GM12878 (cell line): ENCODE results near the gene RARRES2. TPM values are rescaled to one million over a fixed set of nuclear protein-coding genes. Genes with fewer than 3 reads are reported as not detected.

ENCODE experiments used
- ATAC-seq: fragments of 200-7000 bp; cut with Tn5 transposase; 3 replicates; pipeline ENCODE4 v1.9.1; 2020; ENCODE audit warnings: mild to moderate bottlenecking, moderate library complexity
- BruUV-seq: library from RNA; stranded (reverse); fragments of 400-500 nt; replicated peaks from 2 replicates; lab custom pipeline; 2021; lab: Mats Ljungman, UMichigan
- CTCF ChIA-PET: fragments of 300-600 bp; sonication (Branson Sonifier 250); formaldehyde crosslinking; extraction: SDS; loops from one replicate; lab custom pipeline; 2021; ENCODE audit warnings: inconsistent platforms; lab: Yijun Ruan, JAX
- POLR2A ChIA-PET: fragments of 350-600 bp; formaldehyde crosslinking; extraction: SDS; loops from one replicate; lab custom pipeline; 2021; ENCODE audit warnings: inconsistent platforms; lab: Charles Lee
- RAD21 ChIA-PET: fragments of 300-600 bp; sonication (Branson Sonifier 250); formaldehyde crosslinking; loops from one replicate; lab custom pipeline; 2023; ENCODE audit warnings: antibody characterized with exemption; ENCODE audit not compliant: unreplicated experiment; lab: Charles Lee
- SMC1A ChIA-PET: fragments of 300-600 bp; sonication (Branson Sonifier 250); formaldehyde crosslinking; loops from one replicate; lab custom pipeline; 2023; ENCODE audit not compliant: unreplicated experiment, uncharacterized antibody; lab: Charles Lee
- DNase-seq: peaks from one replicate; pipeline ENCODE4 v3.0.0-alpha.2; 2011; ENCODE audit warnings: low read depth, low spot score
- FAIRE-seq: peaks from 3 replicates; lab custom pipeline; 2011; peaks lifted over from hg19 to GRCh38; lab: Jason Lieb, UNC
- H2AFZ ChIP-seq: 2 replicates; pipeline ENCODE4 v1.6.0; 2011; ENCODE audit warnings: low read depth, low read length, control low read depth; ENCODE audit not compliant: control insufficient read depth
- H3K27ac ChIP-seq: 2 replicates; pipeline ENCODE4 v1.5.1; 2011; ENCODE audit warnings: control low read depth; ENCODE audit not compliant: control insufficient read depth, insufficient read depth
- H3K27me3 ChIP-seq, 2 experiments: replicated peaks in 1 of 2; 2 replicates each; pipeline versions ENCODE4 v1.6.0 to v1.6.1; 2011; ENCODE audit warnings: low read length in 1 of 2; ENCODE audit not compliant: control insufficient read depth in 2 of 2, insufficient read depth in 2 of 2
- H3K36me3 ChIP-seq, 2 experiments: 2 replicates each; pipeline ENCODE4 v1.5.1; 2011; ENCODE audit warnings: low read length in 1 of 2; ENCODE audit not compliant: control insufficient read depth in 2 of 2, insufficient read depth in 2 of 2
- H3K4me1 ChIP-seq: 2 replicates; pipeline ENCODE4 v1.6.1; 2011; ENCODE audit warnings: mild to moderate bottlenecking, low read length, moderate library complexity, mixed read lengths; ENCODE audit not compliant: control insufficient read depth, insufficient read depth
- H3K4me2 ChIP-seq: 2 replicates; pipeline ENCODE4 v1.6.0; 2011; ENCODE audit warnings: control low read depth; ENCODE audit not compliant: control insufficient read depth, insufficient read depth
- H3K4me3 ChIP-seq: fragments of 200-600 bp; sonication (generic); 2 replicates; pipeline ENCODE4 v1.5.1; 2016
- H3K79me2 ChIP-seq: 2 replicates; pipeline ENCODE4 v1.6.0; 2011; ENCODE audit warnings: low read length; ENCODE audit not compliant: control insufficient read depth, insufficient read depth
- H3K9ac ChIP-seq: 2 replicates; pipeline ENCODE4 v1.8.0; 2011; ENCODE audit warnings: low read length, control low read depth, mixed read lengths; ENCODE audit not compliant: control insufficient read depth, insufficient read depth
- H3K9me3 ChIP-seq: replicated peaks from 3 replicates; pipeline ENCODE4 v1.5.1; 2011; ENCODE audit warnings: mild to moderate bottlenecking, low read length; ENCODE audit not compliant: control insufficient read depth, insufficient read depth
- H4K20me1 ChIP-seq: 2 replicates; pipeline ENCODE4 v1.6.0; 2011; ENCODE audit not compliant: control insufficient read depth, insufficient read depth
- BRCA1 ChIP-seq: IDR thresholded peaks from 2 replicates; pipeline ENCODE4 v1.6.1; 2011; ENCODE audit warnings: low read depth, low read length, improper control_type of control experiment
- CHD4 ChIP-seq: fragments of 200-600 bp; sonication (generic); IDR thresholded peaks from 2 replicates; pipeline ENCODE4 v1.6.1; 2016; ENCODE audit warnings: mild to moderate bottlenecking
- EED ChIP-seq: sonication (generic); IDR thresholded peaks from 2 replicates; pipeline ENCODE4 v1.6.1; 2016; ENCODE audit warnings: antibody characterized with exemption, low read depth
- IRF3 ChIP-seq: fragments of 450-650 bp; IDR thresholded peaks from 2 replicates; pipeline ENCODE4 v1.6.1; 2014; ENCODE audit warnings: mild to moderate bottlenecking
- JUNB ChIP-seq: IDR thresholded peaks from 2 replicates; pipeline ENCODE4 v1.6.1; 2016; ENCODE audit warnings: antibody characterized with exemption, mild to moderate bottlenecking
- NR2C1 ChIP-seq: fragments of 450-650 bp; IDR thresholded peaks from 2 replicates; pipeline ENCODE4 v1.6.1; 2017; ENCODE audit warnings: antibody characterized with exemption, mild to moderate bottlenecking, moderate library complexity
- NRF1 ChIP-seq: conservative IDR thresholded peaks from 2 replicates; pipeline ENCODE4 v1.6.1; 2011; ENCODE audit warnings: mild to moderate bottlenecking, low read depth, low read length, improper control_type of control experiment
- SMC3 ChIP-seq: IDR thresholded peaks from 2 replicates; pipeline ENCODE4 v1.6.1; 2011; ENCODE audit warnings: low read length, improper control_type of control experiment, borderline replicate concordance
- STAT3 ChIP-seq: IDR thresholded peaks from 2 replicates; pipeline ENCODE4 v1.6.1; 2011; ENCODE audit warnings: low read depth, low read length, improper control_type of control experiment
- TAF1 ChIP-seq: IDR thresholded peaks from 2 replicates; pipeline ENCODE4 v1.6.1; 2011; ENCODE audit warnings: mild to moderate bottlenecking, low read depth, low read length, borderline replicate concordance
- ZBTB33 ChIP-seq: fragments of 450-650 bp; IDR thresholded peaks from 2 replicates; pipeline ENCODE4 v1.6.1; 2017; ENCODE audit warnings: mild to moderate bottlenecking
- WGBS: methylation state at CpG from one replicate; pipeline ENCODE4 v1.1.6; 2016; ENCODE audit warnings: low lambda C conversion rate; ENCODE audit not compliant: insufficient replicate concordance, insufficient coverage; ENCODE audit errors: missing lambda C conversion rate; 5-methylcytosine and 5-hydroxymethylcytosine counted together
- in situ Hi-C: fragments of 300-500 bp; cut with MboI; formaldehyde crosslinking; loops from 9 replicates; pipeline ENCODE4 v1.14.3; 2018; ENCODE audit warnings: mixed read lengths
- intact Hi-C: fragments of 100-400 bp; cut with micrococcal nuclease; formaldehyde crosslinking; loops from one replicate; pipeline ENCODE4 v1.14.2; 2022; ENCODE audit not compliant: unreplicated experiment
- polyA plus RNA-seq, 11 experiments: library from polyadenylated mRNA; depleted of rRNA in 4 of 11; unstranded in 6 of 11; stranded (reverse) in 5 of 11; fragments of >200 nt; fragmentation: Nextera tagmentation in 4 of 11; fragmentation: Illumina TruSeq in 1 of 11; extraction: Ambion mirVana in 4 of 11; extraction: Trizol in 1 of 11; gene quantifications; 1 replicate in 1 of 11; 2 replicates in 10 of 11; pipeline versions ENCODE4 v1.2.1 to v1.2.3, GENCODE V29; 2011 to 2016; ENCODE audit warnings: inconsistent platforms in 2 of 11, missing spikeins in 2 of 11, low read depth in 1 of 11
- total RNA-seq, 4 experiments: library from RNA; depleted of rRNA in 3 of 4; stranded (reverse); fragments of >200 nt in 3 of 4; fragmentation: Illumina TruSeq in 1 of 4; extraction: Trizol in 1 of 4; gene quantifications; 2 replicates each; pipeline versions ENCODE4 v1.2.1 to v1.2.3, GENCODE V29; 2013 to 2021
- TF ChIP-seq, protein P1 (sequence below): fragments of 450-650 bp; IDR thresholded peaks from 2 replicates; pipeline ENCODE4 v1.6.1; 2018; ENCODE audit warnings: borderline replicate concordance, mild to moderate bottlenecking; ENCODE audit not compliant: partially characterized antibody
- TF ChIP-seq, protein P2 (sequence below): fragments of 450-650 bp; conservative IDR thresholded peaks from 2 replicates; pipeline ENCODE4 v1.6.1; 2017; ENCODE audit warnings: mild to moderate bottlenecking, moderate library complexity
- TF ChIP-seq, protein P3 (sequence below): fragments of 450-650 bp; IDR thresholded peaks from 2 replicates; pipeline ENCODE4 v1.6.1; 2016; ENCODE audit warnings: mild to moderate bottlenecking

Gene RARRES2
- total and polyA plus RNA-seq, 10 of the 15 experiments (the other 5 are each of a cell fraction or from before 2014, with no cell fraction given): 0.13 to 2.2 (median 0.40) TPM; not detected in 3

DNA sequence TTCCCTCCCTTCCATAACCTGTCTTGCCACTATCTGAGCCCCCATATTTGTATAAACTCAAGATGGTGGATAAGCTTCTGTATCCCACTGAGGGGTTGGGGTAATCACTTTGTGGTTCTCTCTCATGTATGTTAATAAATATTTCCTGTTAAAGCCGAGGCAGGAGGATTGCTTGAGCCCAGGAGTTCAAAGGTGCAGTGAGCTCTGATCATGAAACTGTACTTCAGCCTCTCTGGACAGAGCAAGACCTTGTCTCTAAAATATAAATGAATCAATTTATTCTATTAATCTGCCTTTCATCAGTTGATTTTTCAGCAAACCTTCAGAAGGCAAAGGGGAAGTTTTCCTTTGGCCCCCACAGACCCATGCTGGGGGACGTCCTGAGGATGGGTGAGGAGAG, 1.8 kb upstream of the RARRES2 start:
- no peak overlapping the region for H3K4me3 ChIP-seq
- no TSS peak for BruUV-seq
- in situ Hi-C loops (no loop called here), intact Hi-C loops (no loop called here)
- ATAC-seq (no peak), FAIRE-seq (no peak), DNase-seq (no peak)
- RAD21 ChIA-PET: no interaction called here
- POLR2A ChIA-PET: no interaction called here
- no peak overlapping the region for H3K9ac ChIP-seq
- peaks cover 0 to 5% of the 10 kb centered on the region in 2 experiments; a peak in 3 of 4 replicates for H3K27me3 ChIP-seq
- SMC1A ChIA-PET: interaction anchor here (0.6 to 1.4 kb wide), 3 partner anchors 13 to 414 kb away, joined by 3 to 4 read pairs (median 3); no protein-coding TSS in a partner anchor
- no peaks in the 10 kb centered on the region for H3K79me2 ChIP-seq
- H4K20me1 ChIP-seq: no peaks in the 10 kb centered on the region
- CTCF ChIA-PET: interaction anchor here (1.0 to 1.7 kb wide), 2 partner anchors 12 to 13 kb away, joined by 4 read pairs; no protein-coding TSS in a partner anchor
- H3K4me1 ChIP-seq: peaks cover 8% of the 10 kb centered on the region
- H3K4me2 ChIP-seq: no peak overlapping the region
- H3K9me3 ChIP-seq: peaks cover 5% of the 10 kb centered on the region; the same call in 2 of the 3 replicates
- no peaks in the 10 kb centered on the region; a peak in 1 of 4 replicates for H3K36me3 ChIP-seq
- no peak overlapping the region for H2AFZ ChIP-seq
- TF ChIP-seq CHD4: no peak
- no peak for TF ChIP-seq TAF1
- TF ChIP-seq NR2C1: no peak
- no peak for TF ChIP-seq ZBTB33
- no peak for TF ChIP-seq STAT3
- no peak for TF ChIP-seq BRCA1
- TF ChIP-seq EED: no peak
- TF ChIP-seq, protein P1, sequence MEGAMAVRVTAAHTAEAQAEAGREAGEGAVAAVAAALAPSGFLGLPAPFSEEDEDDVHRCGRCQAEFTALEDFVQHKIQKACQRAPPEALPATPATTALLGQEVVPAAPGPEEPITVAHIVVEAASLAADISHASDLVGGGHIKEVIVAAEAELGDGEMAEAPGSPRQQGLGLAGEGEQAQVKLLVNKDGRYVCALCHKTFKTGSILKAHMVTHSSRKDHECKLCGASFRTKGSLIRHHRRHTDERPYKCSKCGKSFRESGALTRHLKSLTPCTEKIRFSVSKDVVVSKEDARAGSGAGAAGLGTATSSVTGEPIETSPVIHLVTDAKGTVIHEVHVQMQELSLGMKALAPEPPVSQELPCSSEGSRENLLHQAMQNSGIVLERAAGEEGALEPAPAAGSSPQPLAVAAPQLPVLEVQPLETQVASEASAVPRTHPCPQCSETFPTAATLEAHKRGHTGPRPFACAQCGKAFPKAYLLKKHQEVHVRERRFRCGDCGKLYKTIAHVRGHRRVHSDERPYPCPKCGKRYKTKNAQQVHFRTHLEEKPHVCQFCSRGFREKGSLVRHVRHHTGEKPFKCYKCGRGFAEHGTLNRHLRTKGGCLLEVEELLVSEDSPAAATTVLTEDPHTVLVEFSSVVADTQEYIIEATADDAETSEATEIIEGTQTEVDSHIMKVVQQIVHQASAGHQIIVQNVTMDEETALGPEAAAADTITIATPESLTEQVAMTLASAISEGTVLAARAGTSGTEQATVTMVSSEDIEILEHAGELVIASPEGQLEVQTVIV: no peak
- TF ChIP-seq NRF1: no peak
- TF ChIP-seq, protein P2, sequence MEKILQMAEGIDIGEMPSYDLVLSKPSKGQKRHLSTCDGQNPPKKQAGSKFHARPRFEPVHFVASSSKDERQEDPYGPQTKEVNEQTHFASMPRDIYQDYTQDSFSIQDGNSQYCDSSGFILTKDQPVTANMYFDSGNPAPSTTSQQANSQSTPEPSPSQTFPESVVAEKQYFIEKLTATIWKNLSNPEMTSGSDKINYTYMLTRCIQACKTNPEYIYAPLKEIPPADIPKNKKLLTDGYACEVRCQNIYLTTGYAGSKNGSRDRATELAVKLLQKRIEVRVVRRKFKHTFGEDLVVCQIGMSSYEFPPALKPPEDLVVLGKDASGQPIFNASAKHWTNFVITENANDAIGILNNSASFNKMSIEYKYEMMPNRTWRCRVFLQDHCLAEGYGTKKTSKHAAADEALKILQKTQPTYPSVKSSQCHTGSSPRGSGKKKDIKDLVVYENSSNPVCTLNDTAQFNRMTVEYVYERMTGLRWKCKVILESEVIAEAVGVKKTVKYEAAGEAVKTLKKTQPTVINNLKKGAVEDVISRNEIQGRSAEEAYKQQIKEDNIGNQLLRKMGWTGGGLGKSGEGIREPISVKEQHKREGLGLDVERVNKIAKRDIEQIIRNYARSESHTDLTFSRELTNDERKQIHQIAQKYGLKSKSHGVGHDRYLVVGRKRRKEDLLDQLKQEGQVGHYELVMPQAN: no peak
- TF ChIP-seq JUNB: no peak
- no peak for TF ChIP-seq SMC3
- TF ChIP-seq, protein P3, sequence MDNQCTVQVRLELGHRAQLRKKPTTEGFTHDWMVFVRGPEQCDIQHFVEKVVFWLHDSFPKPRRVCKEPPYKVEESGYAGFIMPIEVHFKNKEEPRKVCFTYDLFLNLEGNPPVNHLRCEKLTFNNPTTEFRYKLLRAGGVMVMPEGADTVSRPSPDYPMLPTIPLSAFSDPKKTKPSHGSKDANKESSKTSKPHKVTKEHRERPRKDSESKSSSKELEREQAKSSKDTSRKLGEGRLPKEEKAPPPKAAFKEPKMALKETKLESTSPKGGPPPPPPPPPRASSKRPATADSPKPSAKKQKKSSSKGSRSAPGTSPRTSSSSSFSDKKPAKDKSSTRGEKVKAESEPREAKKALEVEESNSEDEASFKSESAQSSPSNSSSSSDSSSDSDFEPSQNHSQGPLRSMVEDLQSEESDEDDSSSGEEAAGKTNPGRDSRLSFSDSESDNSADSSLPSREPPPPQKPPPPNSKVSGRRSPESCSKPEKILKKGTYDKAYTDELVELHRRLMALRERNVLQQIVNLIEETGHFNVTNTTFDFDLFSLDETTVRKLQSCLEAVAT: no peak
- TF ChIP-seq IRF3: no peak
- H3K27ac ChIP-seq: no peak overlapping the region
- 3% methylated on average over 2 of the region's 2 CpGs for WGBS
